ENCODE data around the gene TTF1. TPM values are rescaled to one million over a fixed set of nuclear protein-coding genes. Genes with fewer than 3 reads are reported as not detected.

The TTF1 gene
- total and polyA plus RNA-seq, 10 of the 15 experiments (the other 5 are each of a cell fraction or from before 2014, with no cell fraction given): 11.3 to 25.5 (median 16.0) TPM

GRCh38 chr9:132391449-132391848 is 15.2 kb downstream of the TTF1 start (continued):
- TF ChIP-seq NFYB (IDR thresholded peaks at IDR 0.05; ENCODE audit: insufficient read depth, low read depth, low read length) (no peak), KAT2A (conservative IDR thresholded peaks at IDR 0.05; ENCODE audit: control insufficient read depth, low read depth, low read length) (no peak), SREBF2 (IDR thresholded peaks at IDR 0.05; ENCODE audit: low read length) (no peak), RUNX3 (IDR thresholded peaks at IDR 0.05; ENCODE audit: low read length) (no peak)

GRCh38 chr9:132390966-132391365 is 15.7 kb downstream of the TTF1 start:
- H4K20me1 ChIP-seq (ENCODE audit: control insufficient read depth, insufficient read depth): no peaks in the 10 kb centered on the region
- H2AFZ ChIP-seq (ENCODE audit: control insufficient read depth, low read depth, low read length): no peak overlapping the region
- ChIA-PET POLR2A (no interaction called here), RAD21 (ENCODE audit: unreplicated experiment) (no interaction called here), SMC1A (ENCODE audit: uncharacterized antibody, unreplicated experiment) (no interaction called here), CTCF (interaction anchor here (0.6 to 1.4 kb wide), 4 partner anchors 9 to 939 kb away, joined by 3 to 4 read pairs (median 3); no protein-coding TSS in a partner anchor)
- no peak overlapping the region for H3K4me3 ChIP-seq
- peaks cover 21 to 28% of the 10 kb centered on the region in 2 experiments for H3K36me3 ChIP-seq (ENCODE audit: control insufficient read depth in 2 of 2, insufficient read depth in 2 of 2, low read length in 1 of 2)
- no peaks in the 10 kb centered on the region for H3K79me2 ChIP-seq (ENCODE audit: control insufficient read depth, insufficient read depth, low read length)
- in situ Hi-C loops (cut with MboI) (no loop called here), intact Hi-C loops (cut with micrococcal nuclease; ENCODE audit: unreplicated experiment) (no loop called here)
- BruUV-seq (replicated peaks): no TSS peak
- DNase-seq (ENCODE audit: low read depth, low spot score) (no peak), FAIRE-seq (no peak), ATAC-seq (no peak)
- H3K27ac ChIP-seq (ENCODE audit: control insufficient read depth, insufficient read depth): no peak overlapping the region
- no peaks in the 10 kb centered on the region for H3K27me3 ChIP-seq (replicated peaks in 1 of 2; ENCODE audit: control insufficient read depth in 2 of 2, insufficient read depth in 2 of 2, low read length in 1 of 2)
- no peak for TF ChIP-seq LARP7 (IDR thresholded peaks at IDR 0.05)
- no peak overlapping the region for H3K4me2 ChIP-seq (ENCODE audit: control insufficient read depth, insufficient read depth)
- 82% methylated on average over 7 of the region's 7 CpGs for WGBS (ENCODE audit: insufficient coverage, insufficient replicate concordance, low lambda C conversion rate, missing lambda C conversion rate)
- H3K4me1 ChIP-seq (ENCODE audit: control insufficient read depth, insufficient read depth, low read length): no peaks in the 10 kb centered on the region
- no peak overlapping the region for H3K9ac ChIP-seq (ENCODE audit: control insufficient read depth, insufficient read depth, low read length)
- no peaks in the 10 kb centered on the region for H3K9me3 ChIP-seq (replicated peaks; ENCODE audit: control insufficient read depth, insufficient read depth, low read length)

- 100% methylated on average over 7 of the region's 7 CpGs for WGBS (ENCODE audit: insufficient coverage, insufficient replicate concordance, low lambda C conversion rate, missing lambda C conversion rate)
- no peaks in the 10 kb centered on the region for H3K9me3 ChIP-seq (replicated peaks; ENCODE audit: control insufficient read depth, insufficient read depth, low read length)
- peaks cover 29% of the 10 kb centered on the region for H3K4me1 ChIP-seq (ENCODE audit: control insufficient read depth, insufficient read depth, low read length)
- no peak for DNase-seq (ENCODE audit: low read depth, low spot score)
- SMC1A ChIA-PET (ENCODE audit: uncharacterized antibody, unreplicated experiment): no interaction called here
- H3K4me2 ChIP-seq (ENCODE audit: control insufficient read depth, insufficient read depth): no peak overlapping the region
- no peak for TF ChIP-seq PAX5 (IDR thresholded peaks at IDR 0.05; ENCODE audit: borderline replicate concordance, low read depth, low read length)
- no peak for TF ChIP-seq PML (IDR thresholded peaks at IDR 0.05; ENCODE audit: low read length)
- H2AFZ ChIP-seq (ENCODE audit: control insufficient read depth, low read depth, low read length): no peak overlapping the region
- RAD21 ChIA-PET (ENCODE audit: unreplicated experiment): no interaction called here
- H3K27me3 ChIP-seq (replicated peaks in 1 of 2; ENCODE audit: control insufficient read depth in 2 of 2, insufficient read depth in 2 of 2, low read length in 1 of 2): no peaks in the 10 kb centered on the region
- FAIRE-seq: no peak
- H4K20me1 ChIP-seq (ENCODE audit: control insufficient read depth, insufficient read depth): no peaks in the 10 kb centered on the region
- no peak overlapping the region for H3K4me3 ChIP-seq
- POLR2A ChIA-PET: no interaction called here
- H3K27ac ChIP-seq (ENCODE audit: control insufficient read depth, insufficient read depth): no peak overlapping the region
- BruUV-seq (replicated peaks): no TSS peak
- no peaks in the 10 kb centered on the region; the same call in none of the 2 replicates for H3K79me2 ChIP-seq (ENCODE audit: control insufficient read depth, insufficient read depth, low read length)
- H3K36me3 ChIP-seq (ENCODE audit: control insufficient read depth in 2 of 2, insufficient read depth in 2 of 2, low read length in 1 of 2): peaks cover 20 to 21% of the 10 kb centered on the region in 2 experiments
- in situ Hi-C loops (cut with MboI) (no loop called here), intact Hi-C loops (cut with micrococcal nuclease; ENCODE audit: unreplicated experiment) (no loop called here)
- H3K9ac ChIP-seq (ENCODE audit: control insufficient read depth, insufficient read depth, low read length): no peak overlapping the region
- CTCF ChIA-PET: no interaction called here
- no peak for ATAC-seq
These were observed 19.5 kb downstream of the TTF1 start for GRCh38 chr9:132387133-132387532.

All from GM12878 (cell line).